Lower leg skin (tissue), 4 donors: ENCODE measurements around the gene PPCS. TPM values are rescaled to one million over a fixed set of nuclear protein-coding genes. Genes with fewer than 3 reads are reported as not detected.

Experiments used
- total RNA-seq, 4 donors: library from RNA; depleted of rRNA; stranded (reverse); fragments of >200 nt; gene quantifications; one replicate each; pipeline ENCODE4 v1.1.0, GENCODE V29; 2016

The PPCS gene
- total RNA-seq, 4 donors from 2014 or later = 68.5 to 115 (median 89.7) TPM

Other genes starting within 250 kb of the PPCS start
- 10 to 100 TPM; 29.8 to 39.6 (median 35.9) TPM for gene FOXJ3, start 121.3 kb upstream of the PPCS start, total RNA-seq
- under 1 TPM in 3 of 4 donors, not detected in 1; 0.04 to 0.34 (median 0.26) TPM for gene RIMKLA, start 75.8 kb upstream of the PPCS start, total RNA-seq
- gene ZMYND12, start 521 bp upstream of the PPCS start, total RNA-seq = 1 to 10 TPM in 1 of 4 donors, under 1 TPM in 2, not detected in 1; 0.25 to 8.0 (median 0.42) TPM
- 1 to 10 TPM in 2 of 4 donors, under 1 TPM in 2; 0.38 to 2.2 (median 1.0) TPM for gene CCDC30, start 6.7 kb downstream of the PPCS start, total RNA-seq
- 10 to 100 TPM; 16.2 to 25.7 (median 20.5) TPM for gene PPIH, start 201.9 kb downstream of the PPCS start, total RNA-seq
- gene YBX1, start 225.9 kb downstream of the PPCS start, total RNA-seq = 100 to 1,000 TPM; 227 to 358 (median 293) TPM